Glomerular visceral epithelial cell (primary cell): ENCODE results near the gene TFRC.
"Not testable (repeated sequence)": the region's sequence is repeated elsewhere in the genome, so short reads cannot be mapped to it uniquely, and the experiment has no call there.

Experiments
- DNase-seq: peaks from one replicate; pipeline ENCODE4 v3.0.0-alpha.2; 2016; ENCODE audit errors: extremely low spot score

The TFRC gene

DNA sequence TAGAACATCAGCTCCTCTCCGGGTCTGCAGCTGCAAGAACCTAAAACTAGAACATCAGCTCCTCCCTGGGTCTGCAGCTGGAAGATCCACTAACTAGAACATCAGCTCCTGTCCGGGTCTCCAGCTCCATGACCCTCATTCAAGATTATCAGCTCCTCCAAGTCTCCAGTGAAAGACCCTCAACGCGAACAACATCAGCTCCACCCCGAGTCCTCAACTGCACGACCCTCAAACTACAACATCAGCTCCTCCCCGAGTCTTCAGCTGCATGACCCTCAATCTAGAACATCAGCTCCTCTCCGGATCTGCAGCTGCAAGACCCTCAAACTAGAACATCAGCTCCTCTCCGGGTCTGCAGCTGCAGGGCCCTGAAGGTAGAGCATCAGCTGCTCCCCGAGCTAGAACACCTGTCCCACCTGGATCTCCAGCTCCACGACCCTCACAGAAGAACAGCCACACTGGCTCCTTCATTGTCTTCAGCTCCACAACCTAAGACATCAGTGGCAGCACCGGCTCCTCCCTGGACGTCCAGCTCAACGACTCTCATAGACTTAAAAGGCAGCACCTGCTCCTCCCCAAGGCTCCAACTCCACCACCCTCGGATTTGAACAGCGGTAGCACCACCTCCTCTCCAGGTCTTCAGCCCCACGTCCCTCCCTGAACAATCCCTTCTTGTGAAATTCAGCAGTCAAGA is 77.4 kb downstream of the TFRC start:
- not testable (repeated sequence) for DNase-seq

DNA sequence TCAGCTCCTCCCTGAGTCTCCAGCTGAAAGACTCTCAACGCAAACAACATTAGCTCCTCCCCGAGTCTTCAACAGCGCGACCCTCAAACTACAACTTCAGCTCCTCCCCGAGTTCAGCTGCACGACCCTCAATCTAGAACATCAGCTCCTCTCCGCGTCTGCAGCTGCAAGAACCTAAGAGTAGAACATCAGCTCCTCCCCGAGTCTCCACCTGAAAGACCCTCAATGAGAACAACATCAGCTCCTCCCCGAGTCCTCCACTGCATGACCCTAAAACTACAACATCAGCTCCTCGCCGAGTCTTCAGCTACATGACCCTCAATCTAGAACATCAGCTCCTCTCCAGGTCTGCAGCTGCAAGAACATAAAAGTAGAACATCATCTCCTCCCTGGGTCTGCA is 78.3 kb downstream of the TFRC start:
- no peak for DNase-seq

DNA sequence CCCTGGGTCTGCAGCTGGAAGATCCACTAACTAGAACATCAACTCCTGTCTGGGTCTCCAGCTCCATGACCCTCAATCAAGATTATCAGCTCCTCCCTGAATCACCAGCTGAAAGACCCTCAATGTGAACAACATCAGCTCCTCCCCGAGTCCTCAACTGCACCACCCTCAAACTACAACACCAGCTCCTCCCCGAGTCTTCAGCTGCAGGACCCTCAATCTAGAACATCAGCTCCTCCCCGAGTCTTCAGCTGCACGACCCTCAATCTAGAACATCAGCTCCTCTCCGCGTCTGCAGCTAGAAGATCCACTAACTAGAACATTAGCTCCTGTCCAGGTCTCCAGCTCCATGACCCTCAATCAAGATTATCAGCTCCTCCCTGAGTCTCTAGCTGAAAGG is 79.2 kb downstream of the TFRC start:
- DNase-seq: not testable (repeated sequence)

DNA sequence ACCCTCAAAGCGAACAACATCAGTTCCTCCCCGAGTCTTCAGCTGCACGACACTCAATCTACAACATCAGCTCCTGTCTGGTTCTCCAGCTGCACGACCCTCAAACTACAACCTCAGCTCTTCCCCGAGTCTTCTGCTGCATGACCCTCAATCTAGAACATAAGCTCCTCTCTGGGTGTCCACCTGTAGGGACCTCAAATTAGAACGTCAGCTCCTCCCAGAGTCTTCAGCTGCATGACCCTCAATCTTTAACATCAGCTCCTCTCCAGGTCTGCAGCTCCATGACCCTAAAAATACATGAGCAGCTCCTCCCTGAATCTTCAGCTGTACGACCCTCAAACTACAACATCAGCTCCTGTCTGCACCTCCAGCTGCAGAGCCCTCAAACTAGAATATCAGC is 80.7 kb downstream of the TFRC start:
- not testable (repeated sequence) for DNase-seq

DNA sequence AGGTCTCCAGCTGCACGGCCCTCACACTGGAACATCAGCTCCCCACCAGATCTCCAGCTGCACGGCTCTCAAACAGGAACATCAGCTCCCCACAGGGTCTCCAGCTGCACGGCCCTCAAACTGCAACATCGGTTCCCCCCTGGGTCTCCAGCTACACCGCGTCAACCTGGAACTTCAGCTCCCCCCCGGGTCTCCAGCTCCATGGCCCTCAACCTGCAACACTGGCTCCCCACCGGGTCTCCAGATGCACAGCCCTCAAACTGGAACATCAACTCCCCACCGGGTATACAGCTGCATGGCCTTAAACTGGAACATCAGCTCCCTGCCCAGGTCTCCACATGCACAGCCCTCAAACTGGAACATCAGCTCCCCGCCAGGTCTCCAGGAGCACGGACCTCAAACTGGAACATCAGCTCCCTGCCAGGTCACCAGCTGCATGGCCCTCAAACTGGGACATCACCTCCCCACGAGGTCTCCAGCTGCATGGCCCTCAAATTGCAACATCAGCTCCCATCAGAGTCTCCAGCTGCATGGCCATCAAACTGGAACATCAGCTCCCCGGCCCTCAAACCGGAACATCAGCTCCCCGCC is 81.4 kb downstream of the TFRC start:
- not testable (repeated sequence) for DNase-seq

DNA sequence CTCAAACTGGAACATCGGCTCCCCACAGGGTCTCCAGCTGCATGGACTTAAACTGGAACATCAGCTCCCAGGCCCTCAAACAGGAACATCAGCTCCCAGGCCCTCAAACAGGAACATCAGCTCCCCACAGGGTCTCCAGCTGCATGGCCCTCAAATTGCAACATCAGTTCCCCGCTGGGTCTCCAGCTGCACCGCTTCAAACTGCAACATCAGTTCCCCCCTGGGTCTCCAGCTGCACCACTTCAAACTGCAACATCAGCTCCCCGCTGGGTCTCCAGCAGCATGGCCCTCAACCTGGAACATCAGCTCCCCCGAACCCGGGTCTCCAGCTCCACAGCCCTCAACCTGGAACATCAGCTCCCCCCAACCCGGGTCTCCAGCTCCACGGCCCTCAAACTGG is 82.0 kb downstream of the TFRC start:
- DNase-seq: no peak
